Body of pancreas (tissue), 4 donors: ENCODE results near the gene DGKD.

ENCODE experiments used
- POLR2A ChIP-seq, 3 donors: fragments of 450-650 bp; IDR thresholded peaks; one replicate each; pipeline ENCODE4 v1.6.1; 2016; ENCODE audit warnings: antibody characterized with exemption in 3 of 3, mild to moderate bottlenecking in 2 of 3
- TF ChIP-seq, protein P1 (sequence below), 7 experiments: fragments of 450-650 bp in 4 of 7; fragments of 200-600 bp in 3 of 7; sonication (generic) in 3 of 7; IDR thresholded peaks; one replicate each; pipeline ENCODE4 v1.5.1; 2016 to 2019; ENCODE audit warnings: antibody characterized with exemption in 7 of 7

DNA sequence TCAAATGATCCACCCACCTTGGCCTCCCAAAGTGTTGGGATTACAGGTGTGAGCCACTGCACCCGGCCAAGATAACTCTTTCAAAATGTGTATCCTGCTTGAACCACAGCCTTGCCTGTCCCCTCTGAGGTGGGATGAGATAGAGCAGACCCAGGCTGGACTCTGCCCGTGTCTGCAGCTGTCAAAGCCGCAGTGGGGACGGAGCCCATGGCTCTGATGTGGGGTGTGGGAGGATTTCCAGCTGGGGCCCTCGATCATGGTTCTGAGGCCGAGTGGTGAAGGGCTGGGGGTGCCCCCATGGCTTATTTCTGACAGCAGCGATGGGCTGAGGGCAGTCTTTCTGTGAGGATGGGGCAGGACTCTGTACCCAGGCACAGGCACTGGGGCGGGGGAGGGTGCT, 104.5 kb downstream of the DGKD start:
- TF ChIP-seq, protein P1, sequence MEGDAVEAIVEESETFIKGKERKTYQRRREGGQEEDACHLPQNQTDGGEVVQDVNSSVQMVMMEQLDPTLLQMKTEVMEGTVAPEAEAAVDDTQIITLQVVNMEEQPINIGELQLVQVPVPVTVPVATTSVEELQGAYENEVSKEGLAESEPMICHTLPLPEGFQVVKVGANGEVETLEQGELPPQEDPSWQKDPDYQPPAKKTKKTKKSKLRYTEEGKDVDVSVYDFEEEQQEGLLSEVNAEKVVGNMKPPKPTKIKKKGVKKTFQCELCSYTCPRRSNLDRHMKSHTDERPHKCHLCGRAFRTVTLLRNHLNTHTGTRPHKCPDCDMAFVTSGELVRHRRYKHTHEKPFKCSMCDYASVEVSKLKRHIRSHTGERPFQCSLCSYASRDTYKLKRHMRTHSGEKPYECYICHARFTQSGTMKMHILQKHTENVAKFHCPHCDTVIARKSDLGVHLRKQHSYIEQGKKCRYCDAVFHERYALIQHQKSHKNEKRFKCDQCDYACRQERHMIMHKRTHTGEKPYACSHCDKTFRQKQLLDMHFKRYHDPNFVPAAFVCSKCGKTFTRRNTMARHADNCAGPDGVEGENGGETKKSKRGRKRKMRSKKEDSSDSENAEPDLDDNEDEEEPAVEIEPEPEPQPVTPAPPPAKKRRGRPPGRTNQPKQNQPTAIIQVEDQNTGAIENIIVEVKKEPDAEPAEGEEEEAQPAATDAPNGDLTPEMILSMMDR (IDR thresholded peaks at IDR 0.05) = no peak
- no peak for TF ChIP-seq POLR2A (IDR thresholded peaks at IDR 0.05)
